ENCODE measurements around the gene WNT9A.
A peak's percentile ranks its signal among the peaks of the same experiment; 100 is the strongest.
"Not testable (repeated sequence)": the region's sequence is repeated elsewhere in the genome, so short reads cannot be mapped to it uniquely, and the experiment has no call there.

The WNT9A gene

DNA sequence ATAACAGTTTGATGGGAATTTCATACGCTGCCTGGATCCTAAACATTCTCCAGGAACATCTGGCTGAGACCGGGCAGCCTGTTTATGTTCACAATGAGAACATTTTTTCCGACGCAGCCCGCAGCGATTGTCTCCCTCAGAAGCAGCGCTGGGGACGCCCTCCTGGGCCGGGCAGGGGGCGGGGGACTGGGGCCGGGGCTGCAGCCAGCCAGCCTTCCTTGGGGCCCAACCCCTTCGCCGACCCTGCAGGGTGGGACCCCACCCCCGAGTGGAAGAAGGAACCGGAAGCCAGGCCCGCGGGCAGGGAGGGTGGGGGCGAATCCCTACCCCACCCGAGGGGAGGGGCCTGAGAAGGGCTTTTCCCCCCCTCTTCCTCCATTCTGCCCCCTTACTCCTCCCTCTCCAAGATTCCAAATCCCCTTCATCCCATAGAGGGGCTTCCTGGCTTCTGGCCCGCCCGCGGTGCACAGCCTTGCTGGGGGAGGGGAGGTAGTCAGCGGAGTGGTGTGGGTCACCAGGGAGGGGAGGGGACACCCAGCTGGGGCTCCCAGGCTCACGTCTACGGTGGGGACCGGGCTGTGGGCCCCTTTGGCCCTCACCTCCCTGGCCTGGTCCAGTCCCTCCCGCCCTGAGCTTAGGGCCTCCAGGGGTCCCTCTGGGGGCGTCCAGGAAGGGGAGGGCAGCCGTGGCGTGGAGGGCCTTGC, 60.6 kb downstream of the WNT9A start:
- peak in 1 of 2 donors; percentile 12 for DNase-seq (ENCODE audit: low read depth in 2 of 2)

DNA sequence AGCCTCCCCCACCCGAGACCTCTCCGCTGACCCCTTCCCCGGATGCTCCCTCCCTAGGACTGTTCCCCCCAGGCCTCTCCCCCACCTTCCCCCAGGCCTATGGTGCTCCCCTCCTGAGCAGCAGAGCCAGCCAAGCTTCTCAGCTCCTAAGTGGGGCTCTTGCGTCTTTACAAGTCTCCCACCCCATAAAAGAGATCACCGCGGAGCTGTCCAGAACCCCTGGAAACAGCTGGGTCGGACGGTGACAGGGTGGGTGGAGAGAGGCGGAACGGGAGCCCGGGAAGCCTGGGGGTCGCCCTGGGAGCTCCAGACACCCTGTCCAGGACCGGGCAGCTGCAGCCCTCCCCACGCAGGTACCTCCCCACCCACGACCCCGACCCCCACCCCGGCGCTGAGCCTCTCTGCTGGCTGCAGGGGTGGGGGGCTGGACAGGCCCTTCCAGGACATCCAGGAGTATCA, 61.2 kb downstream of the WNT9A start:
- DNase-seq (ENCODE audit: low read depth in 2 of 2) = no peak

DNA sequence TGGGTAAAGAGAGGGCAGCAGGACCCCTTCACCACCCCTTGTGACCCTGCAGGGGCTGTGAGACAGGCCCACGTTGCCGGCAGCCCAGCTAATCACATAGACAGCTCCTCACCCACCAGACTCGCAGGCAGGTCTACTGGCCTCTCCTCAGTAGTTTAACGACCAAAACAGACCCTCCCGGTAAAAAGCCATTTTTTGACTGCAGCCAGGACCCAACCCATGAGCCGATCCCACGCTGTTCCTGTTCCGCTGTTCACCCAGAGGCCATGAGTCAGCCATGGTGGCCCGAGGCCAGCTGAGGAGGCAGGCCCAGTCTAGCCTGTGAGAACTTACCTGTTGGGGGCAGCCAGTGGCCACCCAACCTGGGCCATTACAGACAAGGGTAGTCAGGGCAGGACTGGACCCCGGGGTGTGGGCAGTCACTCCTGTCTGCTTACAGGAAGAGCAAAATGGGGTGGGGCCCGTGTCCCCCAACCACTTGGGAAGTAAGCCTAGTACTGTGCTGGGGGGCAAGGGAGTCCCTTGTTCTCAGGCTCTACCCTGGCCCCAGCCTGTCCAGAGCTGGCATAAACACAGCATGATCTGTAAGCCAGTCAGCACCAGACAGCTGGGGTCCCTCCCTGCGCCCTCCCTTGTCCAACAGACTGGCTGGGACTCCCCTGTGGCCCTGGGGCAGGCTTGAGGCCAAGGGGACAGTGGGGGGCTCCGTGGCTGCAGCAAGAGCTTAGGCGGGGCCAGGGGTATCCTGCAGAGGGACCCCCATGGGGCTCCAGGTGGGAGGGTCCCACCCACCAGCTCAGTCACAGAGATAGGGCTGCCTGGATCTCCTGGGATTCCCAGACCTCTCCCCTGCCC, 61.9 kb downstream of the WNT9A start:
- DNase-seq (ENCODE audit: low read depth in 2 of 2) = no peak

DNA sequence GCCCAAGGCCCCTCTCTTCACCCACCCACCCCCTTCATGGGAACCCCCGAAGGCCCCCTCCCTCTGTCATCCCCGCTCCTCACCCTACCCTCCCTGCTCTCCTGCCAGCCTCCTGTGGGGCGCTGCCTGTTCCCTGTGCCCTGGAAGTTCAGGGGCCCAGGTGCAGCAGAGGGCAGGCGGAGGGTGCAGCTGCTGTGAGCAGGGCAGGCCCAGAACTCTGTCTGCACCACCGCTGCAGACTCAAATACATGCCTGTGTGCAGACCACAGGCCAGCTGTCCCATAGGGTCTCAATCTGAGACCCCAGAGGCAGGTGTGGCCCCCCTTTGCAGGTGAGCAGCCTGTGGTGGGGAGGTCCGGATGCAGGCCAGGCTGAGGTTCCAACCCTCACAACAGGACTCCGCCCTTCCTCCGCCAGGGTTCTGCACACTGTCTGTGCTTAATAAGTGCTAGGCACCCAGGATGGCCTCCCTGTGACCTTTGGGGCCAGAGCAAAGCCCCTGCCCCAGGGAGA, 62.5 kb downstream of the WNT9A start:
- DNase-seq (ENCODE audit: low read depth in 2 of 2) = peak in 1 of 2 donors; percentile 14

DNA sequence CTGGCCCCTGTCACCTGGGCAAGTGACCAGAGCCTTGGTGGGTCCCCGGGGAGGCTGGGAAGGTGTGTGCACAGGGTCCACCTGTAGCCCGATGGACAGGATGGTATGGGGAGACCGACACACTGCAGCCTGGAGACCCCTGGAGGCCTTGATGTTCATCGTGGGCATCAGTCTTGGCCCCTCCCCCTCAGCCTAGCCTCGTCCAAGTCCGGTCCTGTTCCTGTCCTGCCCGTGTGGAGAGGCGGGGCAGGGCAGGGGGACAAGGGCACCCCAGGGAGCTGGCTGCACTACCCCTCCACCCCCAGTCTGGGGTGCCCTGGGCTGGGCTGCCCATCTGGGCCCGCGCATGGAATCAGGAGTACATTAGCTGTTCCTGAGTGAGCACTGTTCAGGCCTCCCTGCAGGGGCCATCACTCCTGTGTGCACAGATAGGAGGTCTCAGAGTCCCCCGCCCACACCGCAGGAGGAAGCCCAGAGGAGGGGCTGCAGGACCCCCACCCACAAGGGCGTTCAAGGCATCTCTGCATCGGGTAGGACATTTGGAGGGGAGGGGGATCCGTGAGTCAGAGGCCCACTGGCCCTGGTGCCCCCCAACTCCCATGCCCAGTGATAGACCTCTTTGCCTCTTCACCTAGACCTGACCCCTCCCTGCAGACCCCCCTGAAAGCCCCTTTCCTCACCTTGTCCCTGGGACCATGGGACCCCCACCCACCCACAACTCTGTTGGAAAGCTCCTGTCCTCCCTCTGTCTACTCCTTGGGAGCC, 63.2 kb downstream of the WNT9A start:
- no peak for DNase-seq (ENCODE audit: low read depth in 2 of 2)

DNA sequence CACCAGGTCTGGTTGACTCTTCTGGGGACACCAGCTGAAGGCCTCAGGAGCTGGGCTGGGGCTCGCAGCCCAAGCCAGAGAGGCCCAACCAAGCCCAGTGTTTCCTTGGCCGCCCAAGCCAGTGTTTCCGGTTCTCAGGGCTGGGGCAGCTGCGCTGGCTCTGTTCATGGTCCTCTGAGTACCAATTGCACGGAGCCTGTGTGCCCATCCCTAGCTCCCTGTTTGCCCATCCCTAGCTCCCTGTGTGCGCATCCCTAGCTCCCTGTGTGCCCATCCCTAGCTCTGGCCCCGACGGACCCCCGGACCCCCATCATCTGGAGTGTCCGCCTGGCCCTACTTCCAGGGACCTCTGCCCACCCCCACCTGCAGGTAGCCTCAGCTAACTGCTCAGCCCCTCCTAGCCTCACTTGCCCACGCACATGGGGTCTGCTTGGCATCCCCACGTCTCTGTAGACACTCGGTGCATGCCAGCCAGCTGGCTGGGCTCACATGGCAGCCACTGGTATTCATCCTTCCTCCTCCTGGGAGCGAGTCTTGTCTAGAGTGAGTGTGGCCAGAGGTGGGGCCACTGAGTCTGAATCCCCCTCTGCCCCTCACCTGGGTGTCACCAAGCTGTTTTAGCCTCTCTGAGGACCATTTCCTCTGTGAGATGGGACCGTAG, 64.0 kb downstream of the WNT9A start:
- no peak for DNase-seq (ENCODE audit: low read depth in 2 of 2)

DNA sequence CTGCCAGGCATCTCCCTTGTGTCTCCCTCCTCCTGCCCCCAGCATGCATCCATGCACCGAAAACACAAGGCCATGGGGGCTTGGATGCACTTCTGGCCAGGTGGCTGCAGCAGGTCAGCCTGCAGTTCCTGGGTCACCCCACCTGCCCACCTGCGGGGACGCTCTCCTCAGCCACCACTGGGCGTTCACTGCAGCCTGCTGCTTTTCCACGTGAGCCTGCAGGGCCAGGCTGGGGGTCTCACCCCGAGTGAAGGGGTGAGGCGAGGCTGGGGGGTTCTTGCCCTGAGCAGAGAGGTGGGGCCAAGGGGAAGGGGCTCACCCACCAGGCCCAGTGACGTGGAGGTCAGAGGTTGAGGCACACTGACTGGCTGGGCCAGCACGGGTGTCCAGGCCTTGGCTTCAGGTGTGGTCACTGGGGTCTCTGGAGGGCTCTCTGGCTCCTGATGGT, 64.6 kb downstream of the WNT9A start:
- DNase-seq (ENCODE audit: low read depth in 2 of 2) = no peak

DNA sequence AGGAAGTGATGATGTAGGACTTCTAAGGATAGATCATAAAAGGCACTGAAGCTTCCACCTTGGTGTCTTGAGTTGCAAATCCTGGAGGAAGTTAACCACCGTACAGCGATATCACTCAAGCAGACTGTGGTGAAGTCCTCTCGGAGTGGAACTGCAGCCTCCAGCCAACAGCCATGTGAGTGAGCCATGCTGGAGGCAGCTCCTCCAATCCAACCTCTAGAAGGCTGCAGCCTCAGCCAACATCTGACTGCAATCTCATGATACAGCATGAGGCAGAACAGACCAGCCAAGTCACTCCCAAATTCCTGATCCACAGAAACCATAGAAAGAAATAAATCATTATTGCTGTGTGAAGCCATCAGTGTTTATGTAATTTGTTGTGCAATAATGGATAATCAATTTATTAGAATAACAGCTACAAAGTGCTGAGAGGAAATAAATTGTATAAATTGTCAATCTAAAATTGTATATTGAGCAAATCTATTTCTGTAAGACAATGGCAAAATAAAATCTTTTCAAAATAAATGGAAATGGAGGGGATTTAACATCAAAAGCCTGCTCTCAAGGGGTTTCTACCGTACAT, 67.3 kb downstream of the WNT9A start:
- DNase-seq (ENCODE audit: low read depth in 2 of 2) = no peak

DNA sequence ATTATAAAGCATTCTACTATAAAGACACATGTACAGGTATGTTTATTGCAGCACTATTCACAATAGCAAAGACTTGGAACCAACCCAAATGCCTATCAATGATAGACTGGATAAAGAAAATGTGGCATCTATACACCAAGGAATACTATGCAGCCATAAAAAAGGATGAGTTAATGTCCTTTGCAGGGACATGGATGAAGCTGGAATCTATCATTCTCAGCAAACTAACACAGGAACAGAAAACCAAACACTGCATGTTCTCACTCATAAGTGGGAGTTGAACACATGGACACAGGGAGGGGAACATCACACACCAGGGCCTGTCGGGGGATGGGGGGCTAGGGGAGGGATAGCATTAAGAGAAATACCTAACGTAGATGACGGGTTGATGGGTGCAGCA, 69.9 kb downstream of the WNT9A start:
- not testable (repeated sequence) for DNase-seq (ENCODE audit: low read depth in 2 of 2)

DNA sequence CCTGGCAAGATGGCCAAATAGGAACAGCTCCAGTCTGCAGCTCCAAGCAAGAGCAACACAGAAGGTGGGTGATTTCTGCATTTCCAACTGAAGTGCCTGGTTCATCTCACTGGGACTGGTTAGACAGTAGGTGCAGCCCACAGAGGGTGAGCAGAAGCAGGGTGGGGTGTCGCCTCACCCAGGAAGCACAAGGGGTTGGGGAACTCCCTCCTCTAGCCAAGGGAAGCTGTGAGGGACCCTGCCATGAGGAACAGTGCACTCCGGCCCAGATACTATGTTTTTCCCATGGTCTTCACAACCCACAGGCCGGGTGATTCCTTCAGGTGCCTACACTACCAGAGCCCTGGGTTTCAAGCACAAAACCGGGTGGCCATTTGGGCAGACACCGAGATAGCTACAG, 75.8 kb downstream of the WNT9A start:
- DNase-seq (ENCODE audit: low read depth in 2 of 2) = not testable (repeated sequence)

DNA sequence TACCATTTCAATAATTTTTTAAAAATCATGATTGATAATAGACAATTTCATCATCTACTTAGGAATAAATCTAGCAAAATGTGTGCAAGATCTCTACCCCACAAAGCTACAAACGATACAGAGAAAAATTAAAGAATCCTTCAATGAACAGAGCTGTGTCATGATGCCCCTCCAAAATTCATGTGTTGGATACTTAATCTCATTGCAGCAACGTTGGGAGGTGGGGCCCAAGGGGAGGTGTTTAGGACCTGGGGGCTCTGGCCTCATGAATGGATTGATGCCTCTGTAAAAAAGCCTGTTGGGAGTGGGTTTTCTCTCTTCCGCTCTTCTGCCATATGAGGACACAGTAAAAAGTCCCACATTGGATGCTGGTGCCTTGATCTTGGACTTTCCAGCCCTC, 77.4 kb downstream of the WNT9A start:
- no peak for DNase-seq (ENCODE audit: low read depth in 2 of 2)

DNA sequence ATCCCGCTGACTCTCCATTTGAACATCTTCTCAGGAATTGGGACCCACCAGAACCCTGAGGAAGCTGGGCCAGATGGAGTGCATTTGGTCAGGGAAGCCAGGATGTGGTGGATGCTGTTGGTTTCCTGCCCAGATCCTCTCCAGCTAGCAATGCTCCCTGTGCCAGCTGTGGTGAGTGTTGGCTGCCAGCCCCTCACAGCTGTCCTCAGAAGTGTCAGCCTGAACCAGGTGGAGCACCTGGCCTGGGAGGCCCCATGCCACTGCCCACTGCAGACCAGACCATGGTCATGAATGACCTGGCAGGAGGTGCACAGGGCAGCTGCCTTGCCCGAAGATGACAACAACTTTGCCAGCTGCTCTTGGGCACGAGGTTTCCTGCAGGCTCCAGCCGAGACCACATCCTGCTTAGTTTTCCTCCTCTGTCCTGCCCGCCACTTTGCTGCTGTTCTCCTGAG, 77.9 kb downstream of the WNT9A start:
- DNase-seq (ENCODE audit: low read depth in 2 of 2) = no peak

DNA sequence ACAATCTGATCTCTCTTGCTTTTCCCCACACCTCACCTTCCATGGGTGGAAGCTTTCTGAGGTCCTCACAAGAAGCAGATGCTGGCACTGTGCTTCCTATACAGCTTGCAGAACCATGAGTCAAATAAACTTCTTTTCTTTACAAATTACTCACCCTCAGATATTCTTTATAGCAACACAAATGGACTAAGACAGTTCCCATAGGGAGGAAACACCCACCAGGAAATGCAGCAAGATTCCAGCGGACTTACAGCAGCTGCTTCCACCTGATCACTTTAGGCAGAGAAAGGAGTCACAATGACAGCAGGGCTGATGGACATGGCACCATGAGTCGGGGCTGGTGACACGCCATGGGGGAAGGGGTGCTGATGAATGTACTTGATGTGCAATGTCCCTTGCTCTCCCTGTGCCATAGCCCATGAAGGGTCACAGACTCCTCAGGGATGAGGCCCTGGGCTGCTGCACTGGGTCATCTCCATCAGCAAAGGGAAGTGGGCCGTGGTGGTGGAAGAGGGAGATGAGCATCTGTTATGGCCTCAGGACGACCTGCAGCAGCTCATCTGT, 78.4 kb downstream of the WNT9A start:
- DNase-seq (ENCODE audit: low read depth in 2 of 2) = no peak

Data from stimulated activated CD8-positive, alpha-beta memory T cell treated with anti-CD3 and anti-CD28 coated beads, Interleukin-2, amount 100 ng/mL, for 1 hour (primary cell).